Neural cell (in vitro differentiated cells): Measurements from ENCODE around the gene SIN3A.
"Not testable (repeated sequence)": the region's sequence is repeated elsewhere in the genome, so short reads cannot be mapped to it uniquely, and the experiment has no call there.

Experiments used
- EZH2 ChIP-seq: fragments of 200-600, 300-800 bp; shearing (Covaris generic), sonication (generic); IDR thresholded peaks from 2 replicates; pipeline ENCODE4 v1.6.1; 2014; ENCODE audit warnings: antibody characterized with exemption, low read length, borderline replicate concordance, mild to moderate bottlenecking; ENCODE audit not compliant: insufficient read depth, poor library complexity, severe bottlenecking
- POLR2AphosphoS5 ChIP-seq: IDR thresholded peaks from 2 replicates; pipeline ENCODE4 v1.6.1; 2012
- RAD21 ChIP-seq: fragments of 450-650 bp; conservative IDR thresholded peaks from 2 replicates; pipeline ENCODE4 v1.6.1; 2014; ENCODE audit warnings: antibody characterized with exemption, mild to moderate bottlenecking, moderate library complexity
- SMC3 ChIP-seq: fragments of 450-650 bp; conservative IDR thresholded peaks from 2 replicates; pipeline ENCODE4 v1.6.1; 2014; ENCODE audit warnings: antibody characterized with exemption, mild to moderate bottlenecking, moderate library complexity; ENCODE audit not compliant: poor library complexity
- TF ChIP-seq, protein P1 (sequence below): fragments of 450-650 bp; IDR thresholded peaks from 2 replicates; pipeline ENCODE4 v1.5.1; 2014; ENCODE audit warnings: antibody characterized with exemption, mild to moderate bottlenecking, moderate library complexity; ENCODE audit not compliant: poor library complexity, severe bottlenecking

DNA sequence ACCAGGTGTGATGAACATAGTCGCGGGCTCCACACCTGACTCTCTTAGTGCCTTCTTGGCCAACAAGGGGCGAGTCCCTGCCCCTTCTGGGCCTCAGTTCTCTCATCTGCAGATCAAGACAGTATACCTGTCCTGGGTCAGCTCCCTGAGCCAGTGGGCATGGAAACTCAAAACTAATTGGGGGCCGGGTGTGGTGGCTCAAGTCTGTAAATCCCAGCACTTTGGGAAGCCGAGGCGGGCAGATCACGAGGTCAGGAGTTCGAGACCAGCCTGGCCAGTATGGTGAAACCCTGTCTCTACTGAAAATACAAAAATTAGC is 102.2 kb downstream of the SIN3A start:
- TF ChIP-seq, protein P1, sequence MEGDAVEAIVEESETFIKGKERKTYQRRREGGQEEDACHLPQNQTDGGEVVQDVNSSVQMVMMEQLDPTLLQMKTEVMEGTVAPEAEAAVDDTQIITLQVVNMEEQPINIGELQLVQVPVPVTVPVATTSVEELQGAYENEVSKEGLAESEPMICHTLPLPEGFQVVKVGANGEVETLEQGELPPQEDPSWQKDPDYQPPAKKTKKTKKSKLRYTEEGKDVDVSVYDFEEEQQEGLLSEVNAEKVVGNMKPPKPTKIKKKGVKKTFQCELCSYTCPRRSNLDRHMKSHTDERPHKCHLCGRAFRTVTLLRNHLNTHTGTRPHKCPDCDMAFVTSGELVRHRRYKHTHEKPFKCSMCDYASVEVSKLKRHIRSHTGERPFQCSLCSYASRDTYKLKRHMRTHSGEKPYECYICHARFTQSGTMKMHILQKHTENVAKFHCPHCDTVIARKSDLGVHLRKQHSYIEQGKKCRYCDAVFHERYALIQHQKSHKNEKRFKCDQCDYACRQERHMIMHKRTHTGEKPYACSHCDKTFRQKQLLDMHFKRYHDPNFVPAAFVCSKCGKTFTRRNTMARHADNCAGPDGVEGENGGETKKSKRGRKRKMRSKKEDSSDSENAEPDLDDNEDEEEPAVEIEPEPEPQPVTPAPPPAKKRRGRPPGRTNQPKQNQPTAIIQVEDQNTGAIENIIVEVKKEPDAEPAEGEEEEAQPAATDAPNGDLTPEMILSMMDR = not testable (repeated sequence)
- not testable (repeated sequence) for TF ChIP-seq SMC3, POLR2AphosphoS5, EZH2, RAD21
